ENCODE results near the gene TMCC1. TPM values are rescaled to one million over a fixed set of nuclear protein-coding genes. Genes with fewer than 3 reads are reported as not detected.
A peak's percentile ranks its signal among the peaks of the same experiment; 100 is the strongest.

TMCC1 gene
- total and polyA plus RNA-seq, 11 donors = 9.6 to 38.3 (median 22.6) TPM

- WGBS, 4 donors = 48 to 57% (median 52%) methylated on average over 4 of the region's 4 CpGs
- intact Hi-C loops (cut with DNase I) = loop anchor here in 4 of 10 donors (5.0 to 10.0 kb wide), 2 partner anchors 114 to 168 kb away; no protein-coding TSS in a partner anchor
- H3K9me3 ChIP-seq = no peaks in the 10 kb centered on the region
- DNase-seq (no peak), ATAC-seq (peak in 1 of 4 donors; percentile 9)
- TF ChIP-seq POLR2A (IDR thresholded peaks at IDR 0.05) = no peak
- TF ChIP-seq, protein P1, sequence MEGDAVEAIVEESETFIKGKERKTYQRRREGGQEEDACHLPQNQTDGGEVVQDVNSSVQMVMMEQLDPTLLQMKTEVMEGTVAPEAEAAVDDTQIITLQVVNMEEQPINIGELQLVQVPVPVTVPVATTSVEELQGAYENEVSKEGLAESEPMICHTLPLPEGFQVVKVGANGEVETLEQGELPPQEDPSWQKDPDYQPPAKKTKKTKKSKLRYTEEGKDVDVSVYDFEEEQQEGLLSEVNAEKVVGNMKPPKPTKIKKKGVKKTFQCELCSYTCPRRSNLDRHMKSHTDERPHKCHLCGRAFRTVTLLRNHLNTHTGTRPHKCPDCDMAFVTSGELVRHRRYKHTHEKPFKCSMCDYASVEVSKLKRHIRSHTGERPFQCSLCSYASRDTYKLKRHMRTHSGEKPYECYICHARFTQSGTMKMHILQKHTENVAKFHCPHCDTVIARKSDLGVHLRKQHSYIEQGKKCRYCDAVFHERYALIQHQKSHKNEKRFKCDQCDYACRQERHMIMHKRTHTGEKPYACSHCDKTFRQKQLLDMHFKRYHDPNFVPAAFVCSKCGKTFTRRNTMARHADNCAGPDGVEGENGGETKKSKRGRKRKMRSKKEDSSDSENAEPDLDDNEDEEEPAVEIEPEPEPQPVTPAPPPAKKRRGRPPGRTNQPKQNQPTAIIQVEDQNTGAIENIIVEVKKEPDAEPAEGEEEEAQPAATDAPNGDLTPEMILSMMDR (IDR thresholded peaks at IDR 0.05) = no peak
- H3K27me3 ChIP-seq = no peaks in the 10 kb centered on the region
- peak overlapping the region in 3 of 12 donors; percentile 7 to 79 (median 22) for H3K27ac ChIP-seq
- no peak overlapping the region for H3K4me3 ChIP-seq
- peaks cover 0 to 38% (median 5%) of the 10 kb centered on the region in 12 donors for H3K4me1 ChIP-seq
- peaks cover 0 to 16% (median 4%) of the 10 kb centered on the region in 9 donors for H3K36me3 ChIP-seq
These were observed 72.9 kb downstream of the TMCC1 start for GRCh38 chr3:129820587-129820986.

GRCh38 chr3:129812589-129812988, 80.9 kb downstream of the TMCC1 start:
- Histone ChIP-seq H3K9me3 (peaks cover 0 to 8% (median 0%) of the 10 kb centered on the region in 12 donors), H3K36me3 (peaks cover 0 to 4% (median 0%) of the 10 kb centered on the region in 9 donors), H3K27me3 (no peaks in the 10 kb centered on the region), H3K4me3 (no peak overlapping the region), H3K27ac (no peak overlapping the region), H3K4me1 (peaks cover 0 to 9% (median 2%) of the 10 kb centered on the region in 12 donors)
- WGBS, 4 donors = 83 to 93% (median 86%) methylated on average over 3 of the region's 3 CpGs
- DNase-seq (no peak), ATAC-seq (no peak)
- no peak for TF ChIP-seq POLR2A (IDR thresholded peaks at IDR 0.05)
- TF ChIP-seq, protein P1 (IDR thresholded peaks at IDR 0.05) = no peak
- intact Hi-C loops (cut with DNase I) = no loop called here

GRCh38 chr3:129809297-129809696, 84.2 kb downstream of the TMCC1 start:
- TF ChIP-seq, protein P1 (IDR thresholded peaks at IDR 0.05) = no peak
- TF ChIP-seq POLR2A (IDR thresholded peaks at IDR 0.05) = no peak
- Histone ChIP-seq H3K27me3 (no peaks in the 10 kb centered on the region), H3K9me3 (peaks cover 0 to 4% (median 0%) of the 10 kb centered on the region in 12 donors), H3K4me3 (no peak overlapping the region), H3K4me1 (peaks cover 0 to 9% (median 2%) of the 10 kb centered on the region in 12 donors), H3K27ac (no peak overlapping the region), H3K36me3 (no peaks in the 10 kb centered on the region)
- ATAC-seq (no peak), DNase-seq (no peak)
- intact Hi-C loops (cut with DNase I) = no loop called here

DNA sequence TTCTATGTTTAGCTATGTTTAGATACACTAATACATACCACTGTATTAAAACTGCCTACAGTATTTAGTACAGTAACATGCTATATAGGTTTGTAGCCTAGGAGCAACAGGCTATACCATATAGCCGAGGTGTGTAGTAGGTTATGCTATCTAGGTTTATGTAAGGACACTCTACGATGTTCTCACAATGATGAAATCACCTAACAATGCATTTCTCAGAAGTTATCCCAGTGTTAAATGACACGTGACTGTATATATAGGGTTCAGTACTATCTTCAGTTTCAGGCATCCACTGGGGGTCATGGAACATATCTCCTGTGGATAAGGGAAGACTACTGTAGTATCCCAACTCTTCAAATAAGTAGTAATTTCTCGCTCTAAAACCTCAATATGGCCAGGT, 97.4 kb downstream of the TMCC1 start:
- TF ChIP-seq POLR2A (IDR thresholded peaks at IDR 0.05) = no peak
- TF ChIP-seq, protein P1 (IDR thresholded peaks at IDR 0.05) = no peak
- Histone ChIP-seq H3K4me3 (no peak overlapping the region), H3K9me3 (no peaks in the 10 kb centered on the region), H3K36me3 (no peaks in the 10 kb centered on the region), H3K27ac (no peak overlapping the region), H3K4me1 (peaks cover 0 to 25% (median 18%) of the 10 kb centered on the region in 12 donors), H3K27me3 (no peaks in the 10 kb centered on the region)
- ATAC-seq = no peak
- no peak for DNase-seq
- intact Hi-C loops (cut with DNase I) = no loop called here
- 91 to 96% (median 95%) methylated on average over 4 of the region's 4 CpGs for WGBS, 4 donors
